ENCODE data around the gene NEK8. TPM values are rescaled to one million over a fixed set of nuclear protein-coding genes. Genes with fewer than 3 reads are reported as not detected.

Gene NEK8
- total and polyA plus RNA-seq, 9 donors: 1.9 to 8.3 (median 3.2) TPM

GRCh38 chr17:28702752-28703150 is 25.8 kb upstream of the NEK8 start:
- Histone ChIP-seq H3K36me3 (no peaks in the 10 kb centered on the region), H3K9me3 (no peaks in the 10 kb centered on the region), H3K27ac (no peak overlapping the region), H3K4me1 (ENCODE audit: insufficient read depth) (no peaks in the 10 kb centered on the region), H3K27me3 (no peaks in the 10 kb centered on the region), H3K4me3 (no peak overlapping the region)
- WGBS, 3 donors: 48 to 64% (median 51%) methylated on average over 3 of the region's 3 CpGs
- TF ChIP-seq POLR2A (IDR thresholded peaks at IDR 0.05): no peak
- no peak for TF ChIP-seq EP300 (IDR thresholded peaks at IDR 0.05)
- no peak for TF ChIP-seq CTCF (IDR thresholded peaks at IDR 0.05)
- DNase-seq: no peak
- intact Hi-C loops (cut with DNase I): loop anchor here in 1 of 4 donors (10.0 kb wide), 1 partner anchor 48 kb away; no protein-coding TSS in a partner anchor

- intact Hi-C loops (cut with DNase I): loop anchor here in 1 of 4 donors (10.0 kb wide), 1 partner anchor 49 kb away; no protein-coding TSS in a partner anchor
- no peak overlapping the region for H3K4me3 ChIP-seq
- no peak for TF ChIP-seq POLR2A (IDR thresholded peaks at IDR 0.05)
- no peak overlapping the region for H3K27ac ChIP-seq
- no peaks in the 10 kb centered on the region for H3K27me3 ChIP-seq
- 68 to 71% (median 69%) methylated on average over 16 of the region's 16 CpGs for WGBS, 3 donors
- no peaks in the 10 kb centered on the region for H3K36me3 ChIP-seq
- H3K4me1 ChIP-seq (ENCODE audit: insufficient read depth): no peaks in the 10 kb centered on the region
- no peaks in the 10 kb centered on the region for H3K9me3 ChIP-seq
- DNase-seq: no peak
Observed at GRCh38 chr17:28703552-28704218, 24.9 kb upstream of the NEK8 start.

- no peak for TF ChIP-seq POLR2A (IDR thresholded peaks at IDR 0.05)
- no peak for TF ChIP-seq EP300 (IDR thresholded peaks at IDR 0.05)
- no peak for TF ChIP-seq CTCF (IDR thresholded peaks at IDR 0.05)
- H3K36me3 ChIP-seq: no peaks in the 10 kb centered on the region
- intact Hi-C loops (cut with DNase I): loop anchor here in 1 of 4 donors (10.0 kb wide), 1 partner anchor 50 kb away; no protein-coding TSS in a partner anchor
- no peaks in the 10 kb centered on the region for H3K27me3 ChIP-seq
- no peaks in the 10 kb centered on the region for H3K9me3 ChIP-seq
- H3K4me1 ChIP-seq (ENCODE audit: insufficient read depth): no peaks in the 10 kb centered on the region
- DNase-seq: no peak
- 80 to 88% (median 83%) methylated on average over 13 to 14 of the region's 14 CpGs for WGBS, 3 donors
- no peak overlapping the region for H3K27ac ChIP-seq
- no peak overlapping the region for H3K4me3 ChIP-seq
Observed at GRCh38 chr17:28704219-28704858, 24.2 kb upstream of the NEK8 start.

- H3K4me3 ChIP-seq: no peak overlapping the region
- no peak overlapping the region for H3K27ac ChIP-seq
- WGBS, 3 donors: 69 to 78% (median 71%) methylated on average over 5 of the region's 5 CpGs
- H3K4me1 ChIP-seq (ENCODE audit: insufficient read depth): peaks cover 3% of the 10 kb centered on the region
- intact Hi-C loops (cut with DNase I): loop anchor here in 2 of 4 donors (1.0 to 10.0 kb wide), 2 partner anchors 28 to 50 kb away; no protein-coding TSS in a partner anchor
- H3K36me3 ChIP-seq: no peaks in the 10 kb centered on the region
- no peaks in the 10 kb centered on the region for H3K9me3 ChIP-seq
- H3K27me3 ChIP-seq: no peaks in the 10 kb centered on the region
- no peak for DNase-seq
- TF ChIP-seq CTCF (IDR thresholded peaks at IDR 0.05) (no peak), POLR2A (IDR thresholded peaks at IDR 0.05) (no peak), EP300 (IDR thresholded peaks at IDR 0.05) (no peak)
Observed at GRCh38 chr17:28705074-28705659, 23.4 kb upstream of the NEK8 start.
